ENCODE results near the gene TRIP6.

GRCh38 chr7:100887516-100888290, 20.5 kb downstream of the TRIP6 start:
- TF ChIP-seq, protein P1, sequence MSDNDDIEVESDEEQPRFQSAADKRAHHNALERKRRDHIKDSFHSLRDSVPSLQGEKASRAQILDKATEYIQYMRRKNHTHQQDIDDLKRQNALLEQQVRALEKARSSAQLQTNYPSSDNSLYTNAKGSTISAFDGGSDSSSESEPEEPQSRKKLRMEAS (CRISPR knock-in tag; IDR thresholded peaks at IDR 0.05), result no peak
- TF ChIP-seq SMAD3 (CRISPR knock-in tag; IDR thresholded peaks at IDR 0.05; ENCODE audit: borderline replicate concordance) (no peak), HMGXB4 (CRISPR knock-in tag; IDR thresholded peaks at IDR 0.05) (no peak), CTCF (IDR thresholded peaks at IDR 0.05) (no peak), ZNF232 (CRISPR knock-in tag; IDR thresholded peaks at IDR 0.05) (no peak), TEAD4 (CRISPR knock-in tag; IDR thresholded peaks at IDR 0.05) (no peak), NR1H2 (CRISPR knock-in tag; IDR thresholded peaks at IDR 0.05) (no peak), ZBTB43 (CRISPR knock-in tag; IDR thresholded peaks at IDR 0.05) (no peak), ZNF263 (CRISPR knock-in tag; IDR thresholded peaks at IDR 0.05; ENCODE audit: low read depth) (no peak), ELF4 (CRISPR knock-in tag; IDR thresholded peaks at IDR 0.05; ENCODE audit: low read depth) (no peak)
- TF ChIP-seq, protein P2, sequence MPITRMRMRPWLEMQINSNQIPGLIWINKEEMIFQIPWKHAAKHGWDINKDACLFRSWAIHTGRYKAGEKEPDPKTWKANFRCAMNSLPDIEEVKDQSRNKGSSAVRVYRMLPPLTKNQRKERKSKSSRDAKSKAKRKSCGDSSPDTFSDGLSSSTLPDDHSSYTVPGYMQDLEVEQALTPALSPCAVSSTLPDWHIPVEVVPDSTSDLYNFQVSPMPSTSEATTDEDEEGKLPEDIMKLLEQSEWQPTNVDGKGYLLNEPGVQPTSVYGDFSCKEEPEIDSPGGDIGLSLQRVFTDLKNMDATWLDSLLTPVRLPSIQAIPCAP (CRISPR knock-in tag; IDR thresholded peaks at IDR 0.05), result no peak
- TF ChIP-seq, protein P3, sequence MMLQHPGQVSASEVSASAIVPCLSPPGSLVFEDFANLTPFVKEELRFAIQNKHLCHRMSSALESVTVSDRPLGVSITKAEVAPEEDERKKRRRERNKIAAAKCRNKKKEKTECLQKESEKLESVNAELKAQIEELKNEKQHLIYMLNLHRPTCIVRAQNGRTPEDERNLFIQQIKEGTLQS (CRISPR knock-in tag; conservative IDR thresholded peaks at IDR 0.05), result no peak
